Mammary epithelial cell (primary cell): ENCODE data around the gene PAXX.

Source experiments
- CTCF ChIP-seq, 2 donors: IDR thresholded peaks in 1 of 2; conservative IDR thresholded peaks in 1 of 2; 2 replicates each; pipeline ENCODE4 v1.5.1; 2011 to 2012; ENCODE audit warnings: inconsistent platforms in 2 of 2, low read length in 2 of 2, mild to moderate bottlenecking in 2 of 2, control low read depth in 1 of 2, low read depth in 1 of 2; ENCODE audit not compliant: insufficient read depth in 1 of 2; ENCODE audit errors: extremely low read depth in 1 of 2
- EZH2 ChIP-seq: IDR thresholded peaks from 2 replicates; pipeline ENCODE4 v1.6.1; 2012; ENCODE audit warnings: low read length, inconsistent platforms, borderline replicate concordance

- TF ChIP-seq CTCF (conservative IDR thresholded peaks at IDR 0.05 in 1 of 2, IDR thresholded peaks at IDR 0.05 in 1 of 2; ENCODE audit: extremely low read depth in 1 of 2, insufficient read depth in 1 of 2, low read depth in 1 of 2, low read length in 2 of 2) (no peak), EZH2 (no peak)
Observed at GRCh38 chr9:136953771-136954269, 38.4 kb upstream of the PAXX start.
